Activated T-cell treated with anti-CD3 and anti-CD28 coated beads for 4 hours (primary cell): Measurements from ENCODE around the gene RARB.

Experiments used
- DNase-seq: peaks from one replicate; pipeline ENCODE4 v3.0.0-alpha.2; 2020

RARB gene

GRCh38 chr3:25427942-25428788, at the start of gene RARB:
Gene RARB (plus strand): TSS chr3:25428263. CDS start chr3:25428732, 469 bp downstream.
- DNase-seq = no peak

- no peak for DNase-seq
Measured at GRCh38 chr3:25378786-25379311, 49.2 kb upstream of the RARB start.

GRCh38 chr3:25380222-25380739, 47.8 kb upstream of the RARB start:
- DNase-seq = no peak

GRCh38 chr3:25381083-25381482, 47.0 kb upstream of the RARB start:
- DNase-seq = no peak

GRCh38 chr3:25384471-25384870, 43.6 kb upstream of the RARB start:
- no peak for DNase-seq

- DNase-seq = no peak
Measured at GRCh38 chr3:25385807-25386460, 42.1 kb upstream of the RARB start.

- DNase-seq = no peak
Measured at GRCh38 chr3:25386686-25387255, 41.3 kb upstream of the RARB start.

- no peak for DNase-seq
Measured at GRCh38 chr3:25390605-25391004, 37.5 kb upstream of the RARB start.

- DNase-seq = no peak
Measured at GRCh38 chr3:25396251-25396650, 31.8 kb upstream of the RARB start.

GRCh38 chr3:25396686-25397085, 31.4 kb upstream of the RARB start:
- DNase-seq = no peak

- DNase-seq = no peak
Measured at GRCh38 chr3:25397150-25397549, 30.9 kb upstream of the RARB start.

GRCh38 chr3:25400587-25400986, 27.5 kb upstream of the RARB start:
- DNase-seq = no peak

GRCh38 chr3:25403968-25404367, 24.1 kb upstream of the RARB start:
- no peak for DNase-seq

GRCh38 chr3:25404569-25404968, 23.5 kb upstream of the RARB start:
- DNase-seq = no peak

GRCh38 chr3:25405335-25405734, 22.7 kb upstream of the RARB start:
- no peak for DNase-seq

- no peak for DNase-seq
Measured at GRCh38 chr3:25410703-25411102, 17.4 kb upstream of the RARB start.

GRCh38 chr3:25412269-25412668, 15.8 kb upstream of the RARB start:
- no peak for DNase-seq

- no peak for DNase-seq
Measured at GRCh38 chr3:25416176-25416575, 11.9 kb upstream of the RARB start.

GRCh38 chr3:25418596-25418995, 9.5 kb upstream of the RARB start:
- no peak for DNase-seq

GRCh38 chr3:25419251-25419650, 8.8 kb upstream of the RARB start:
- no peak for DNase-seq

- DNase-seq = no peak
Measured at GRCh38 chr3:25420147-25420546, 7.9 kb upstream of the RARB start.

- DNase-seq = no peak
Measured at GRCh38 chr3:25420885-25421284, 7.2 kb upstream of the RARB start.

- no peak for DNase-seq
Measured at GRCh38 chr3:25421747-25422146, 6.3 kb upstream of the RARB start.
